PC-9 (cell line): ENCODE results near the gene SORCS2. TPM values are rescaled to one million over a fixed set of nuclear protein-coding genes. Genes with fewer than 3 reads are reported as not detected.

Source experiments
- BruUV-seq: library from RNA; stranded (reverse); fragments of 400-500 nt; replicated peaks from 2 replicates; lab custom pipeline; 2021; lab: Mats Ljungman, UMichigan
- CTCF ChIA-PET: fragments of 300-600 bp; sonication (Branson Sonifier 250); formaldehyde crosslinking; loops from one replicate; lab custom pipeline; 2022; ENCODE audit warnings: antibody characterized with exemption; lab: Charles Lee
- POLR2A ChIA-PET: fragments of 300-600 bp; sonication (Branson Sonifier 250); formaldehyde crosslinking; loops from one replicate; lab custom pipeline; 2022; ENCODE audit warnings: antibody characterized with exemption; ENCODE audit not compliant: unreplicated experiment; lab: Charles Lee
- DNase-seq, 2 experiments: peaks; one replicate each; pipeline versions ENCODE4 v3.0.0 to v3.0.0-alpha.2; 2015 to 2022; ENCODE audit warnings: mixed read lengths in 1 of 2
- H2AFZ ChIP-seq: fragments of 200-600 bp; sonication (generic); 2 replicates; pipeline ENCODE4 v1.8.1; 2017; ENCODE audit warnings: antibody characterized with exemption
- H3F3A ChIP-seq: fragments of 200-600 bp; sonication (generic); 2 replicates; pipeline ENCODE4 v1.8.1; 2017; ENCODE audit warnings: antibody characterized with exemption, mild to moderate bottlenecking, low read depth; ENCODE audit not compliant: insufficient read depth
- H3K27ac ChIP-seq: fragments of 200-600 bp; sonication (generic); 2 replicates; pipeline ENCODE4 v1.6.1; 2016; ENCODE audit warnings: mixed run types
- H3K27me3 ChIP-seq: fragments of 200-600 bp; sonication (generic); 2 replicates; pipeline ENCODE4 v1.6.1; 2016; ENCODE audit warnings: low read depth, mixed run types; ENCODE audit not compliant: insufficient read depth
- H3K36me3 ChIP-seq: fragments of 200-600 bp; sonication (generic); 2 replicates; pipeline ENCODE4 v1.6.1; 2016; ENCODE audit warnings: low read depth, mixed run types
- H3K4me1 ChIP-seq: fragments of 200-600 bp; sonication (generic); replicated peaks from 2 replicates; pipeline ENCODE4 v1.6.1; 2016; ENCODE audit warnings: mixed run types; ENCODE audit not compliant: insufficient read depth
- H3K4me2 ChIP-seq: fragments of 200-600 bp; sonication (generic); 2 replicates; pipeline ENCODE4 v1.6.1; 2017; ENCODE audit warnings: mixed run types
- H3K4me3 ChIP-seq: fragments of 200-600 bp; sonication (generic); 2 replicates; pipeline ENCODE4 v1.6.1; 2016; ENCODE audit warnings: mixed run types
- H3K79me2 ChIP-seq: fragments of 200-600 bp; sonication (generic); 2 replicates; pipeline ENCODE4 v1.6.1; 2017; ENCODE audit warnings: low read depth, mixed run types
- H3K9me2 ChIP-seq: fragments of 200-600 bp; sonication (generic); 2 replicates; pipeline ENCODE4 v1.8.1; 2017; ENCODE audit warnings: mild to moderate bottlenecking; ENCODE audit not compliant: insufficient read depth
- H3K9me3 ChIP-seq: fragments of 200-600 bp; sonication (generic); 2 replicates; pipeline ENCODE4 v1.8.1; 2016; ENCODE audit warnings: low read depth; ENCODE audit not compliant: insufficient read depth
- H4K20me1 ChIP-seq: fragments of 200-600 bp; sonication (generic); 2 replicates; pipeline ENCODE4 v1.8.1; 2017; ENCODE audit not compliant: insufficient read depth
- CTCF ChIP-seq: fragments of 200-600 bp; sonication (generic); conservative IDR thresholded peaks from 2 replicates; pipeline ENCODE4 v1.6.1; 2017; ENCODE audit warnings: mixed run types, antibody characterized with exemption, mild to moderate bottlenecking, moderate library complexity
- EZH2 ChIP-seq: fragments of 200-600 bp; sonication (generic); IDR thresholded peaks from 2 replicates; pipeline ENCODE4 v1.8.0; 2017; ENCODE audit warnings: antibody characterized with exemption, low read depth
- intact Hi-C: fragments of 100-400 bp; cut with micrococcal nuclease; formaldehyde crosslinking; loops from one replicate; pipeline ENCODE4 v1.10.0; 2022; ENCODE audit not compliant: unreplicated experiment
- total RNA-seq: library from RNA; stranded (reverse); gene quantifications from 2 replicates; pipeline ENCODE4 v1.2.3, GENCODE V29; 2021

The SORCS2 gene
- total RNA-seq, 1 experiment from 2014 or later, result 25.8 TPM

GRCh38 chr4:7382634-7383014 lies 190.3 kb downstream of the SORCS2 start:
- Histone ChIP-seq H3K36me3 (no peaks in the 10 kb centered on the region), H3K4me1 (no peaks in the 10 kb centered on the region), H3K79me2 (no peaks in the 10 kb centered on the region), H3K9me2 (no peaks in the 10 kb centered on the region), H3F3A (no peaks in the 10 kb centered on the region), H3K4me2 (no peak overlapping the region), H3K27me3 (no peaks in the 10 kb centered on the region), H4K20me1 (no peaks in the 10 kb centered on the region), H3K9me3 (no peaks in the 10 kb centered on the region), H2AFZ (no peak overlapping the region), H3K27ac (no peak overlapping the region), H3K4me3 (no peak overlapping the region)
- DNase-seq, result no peak
- TF ChIP-seq EZH2 (no peak), CTCF (no peak)
- no TSS peak for BruUV-seq
- CTCF ChIA-PET, result no interaction called here
- POLR2A ChIA-PET, result no interaction called here
- intact Hi-C loops, result no loop called here

GRCh38 chr4:7383266-7383665 lies 190.9 kb downstream of the SORCS2 start:
- Histone ChIP-seq H2AFZ (no peak overlapping the region), H3K9me3 (no peaks in the 10 kb centered on the region), H3K36me3 (no peaks in the 10 kb centered on the region), H4K20me1 (no peaks in the 10 kb centered on the region), H3K4me2 (no peak overlapping the region), H3K4me1 (no peaks in the 10 kb centered on the region), H3K79me2 (no peaks in the 10 kb centered on the region), H3K27me3 (no peaks in the 10 kb centered on the region), H3F3A (no peaks in the 10 kb centered on the region), H3K4me3 (no peak overlapping the region), H3K27ac (no peak overlapping the region), H3K9me2 (no peaks in the 10 kb centered on the region)
- no peak for DNase-seq
- POLR2A ChIA-PET, result no interaction called here
- BruUV-seq, result no TSS peak
- CTCF ChIA-PET, result no interaction called here
- intact Hi-C loops, result no loop called here
- TF ChIP-seq EZH2 (no peak), CTCF (no peak)

- Histone ChIP-seq H3F3A (no peaks in the 10 kb centered on the region), H3K36me3 (no peaks in the 10 kb centered on the region), H3K27ac (no peak overlapping the region), H3K9me2 (no peaks in the 10 kb centered on the region), H3K4me3 (no peak overlapping the region), H3K9me3 (no peaks in the 10 kb centered on the region), H3K4me2 (no peak overlapping the region), H3K27me3 (no peaks in the 10 kb centered on the region), H2AFZ (no peak overlapping the region), H4K20me1 (no peaks in the 10 kb centered on the region), H3K79me2 (no peaks in the 10 kb centered on the region), H3K4me1 (no peaks in the 10 kb centered on the region)
- ChIA-PET CTCF (no interaction called here), POLR2A (no interaction called here)
- TF ChIP-seq CTCF, result no peak
- no peak for TF ChIP-seq EZH2
- no TSS peak for BruUV-seq
- DNase-seq, result no peak
- intact Hi-C loops, result no loop called here
These were observed 191.9 kb downstream of the SORCS2 start for GRCh38 chr4:7384003-7384928.
